ENCODE results near the gene ZNF134.

Gene ZNF134

GRCh38 chr19:57583104-57583520, 30.9 kb upstream of the ZNF134 start:
- H3K4me3 ChIP-seq (ENCODE audit: control insufficient read depth, low read depth, low read length), result no peak overlapping the region
- no peak for TF ChIP-seq CTCF (conservative IDR thresholded peaks at IDR 0.05; ENCODE audit: control insufficient read depth, insufficient read depth, low read depth, low read length)
- no peak for DNase-seq (ENCODE audit: low read depth)

GRCh38 chr19:57583521-57584416, 30.3 kb upstream of the ZNF134 start, which contains the start of gene ZIK1:
TSS of gene ZIK1 (plus strand) at chr19:57584145. CDS start at chr19:57584357, 212 bp downstream.
- TF ChIP-seq CTCF (conservative IDR thresholded peaks at IDR 0.05; ENCODE audit: control insufficient read depth, insufficient read depth, low read depth, low read length), result no peak
- H3K4me3 ChIP-seq (ENCODE audit: control insufficient read depth, low read depth, low read length), result peak within 1 kb of the TSS; percentile 62
- peak; percentile 91 for DNase-seq (ENCODE audit: low read depth)

- no peak for TF ChIP-seq CTCF (conservative IDR thresholded peaks at IDR 0.05; ENCODE audit: control insufficient read depth, insufficient read depth, low read depth, low read length)
- DNase-seq (ENCODE audit: low read depth), result peak; percentile 75
- H3K4me3 ChIP-seq (ENCODE audit: control insufficient read depth, low read depth, low read length), result no peak overlapping the region
These were observed 26.5 kb upstream of the ZNF134 start for GRCh38 chr19:57587529-57587928.

- no peak for TF ChIP-seq CTCF (conservative IDR thresholded peaks at IDR 0.05; ENCODE audit: control insufficient read depth, insufficient read depth, low read depth, low read length)
- H3K4me3 ChIP-seq (ENCODE audit: control insufficient read depth, low read depth, low read length), result peak overlapping the region; percentile 65
- no peak for DNase-seq (ENCODE audit: low read depth)
These were observed 14.7 kb upstream of the ZNF134 start for GRCh38 chr19:57599377-57599760.

- peak; percentile 92 for DNase-seq (ENCODE audit: low read depth)
- peak within 1 kb of the TSS; percentile 65 for H3K4me3 ChIP-seq (ENCODE audit: control insufficient read depth, low read depth, low read length)
- no peak for TF ChIP-seq CTCF (conservative IDR thresholded peaks at IDR 0.05; ENCODE audit: control insufficient read depth, insufficient read depth, low read depth, low read length)
These were observed 14.2 kb upstream of the ZNF134 start, which contains the start of gene ZNF530 for GRCh38 chr19:57599761-57600383. TSS of gene ZNF530 (plus strand) at chr19:57599885. CDS start at chr19:57604346, 4,461 bp downstream.

- H3K4me3 ChIP-seq (ENCODE audit: control insufficient read depth, low read depth, low read length), result no peak overlapping the region
- TF ChIP-seq CTCF (conservative IDR thresholded peaks at IDR 0.05; ENCODE audit: control insufficient read depth, insufficient read depth, low read depth, low read length), result no peak
- DNase-seq (ENCODE audit: low read depth), result no peak
These were observed 7.1 kb upstream of the ZNF134 start for GRCh38 chr19:57606931-57607330.
